ENCODE measurements around the gene CCNG1.
"Not testable (repeated sequence)": the region's sequence is repeated elsewhere in the genome, so short reads cannot be mapped to it uniquely, and the experiment has no call there.

Gene CCNG1

DNA sequence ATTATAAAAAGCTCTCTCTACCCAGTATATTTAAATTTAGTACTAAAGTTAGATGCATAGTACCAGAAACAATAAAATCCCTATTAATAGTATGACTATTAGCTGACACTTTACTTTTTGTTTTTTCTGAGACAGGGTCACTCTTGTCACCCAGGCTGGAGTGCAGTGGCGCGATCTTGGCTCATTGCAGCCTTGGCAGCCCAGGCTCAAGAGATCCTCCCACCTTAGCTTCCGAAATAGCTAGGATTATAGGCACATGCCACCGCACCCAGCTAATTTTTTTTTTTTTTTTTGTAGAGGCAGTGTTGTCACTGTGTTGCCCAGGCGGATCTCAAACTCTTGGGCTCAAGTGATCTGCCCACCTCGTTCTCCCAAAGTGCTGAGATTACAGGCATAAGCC is 8.0 kb downstream of the CCNG1 start:
- DNase-seq = no peak

DNA sequence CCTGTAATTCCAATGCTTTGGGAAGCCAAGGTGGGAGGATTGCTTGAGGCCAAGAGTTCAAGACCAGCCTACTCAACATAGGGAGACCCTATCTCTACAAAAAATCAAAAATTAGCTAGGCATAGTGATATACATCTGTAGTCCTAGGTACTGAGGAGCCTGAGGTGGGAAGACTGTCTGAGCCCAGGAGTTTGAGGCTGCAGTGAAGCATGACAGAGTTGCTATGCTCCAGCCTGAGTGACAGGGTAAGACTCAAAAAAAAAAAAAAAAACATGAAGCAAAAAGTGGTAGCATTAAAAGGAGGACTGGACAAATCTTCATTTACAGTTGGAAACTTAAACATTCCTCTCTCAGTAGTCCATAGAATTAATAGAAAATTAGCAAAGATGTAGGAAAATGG is 9.8 kb downstream of the CCNG1 start:
- DNase-seq = no peak

DNA sequence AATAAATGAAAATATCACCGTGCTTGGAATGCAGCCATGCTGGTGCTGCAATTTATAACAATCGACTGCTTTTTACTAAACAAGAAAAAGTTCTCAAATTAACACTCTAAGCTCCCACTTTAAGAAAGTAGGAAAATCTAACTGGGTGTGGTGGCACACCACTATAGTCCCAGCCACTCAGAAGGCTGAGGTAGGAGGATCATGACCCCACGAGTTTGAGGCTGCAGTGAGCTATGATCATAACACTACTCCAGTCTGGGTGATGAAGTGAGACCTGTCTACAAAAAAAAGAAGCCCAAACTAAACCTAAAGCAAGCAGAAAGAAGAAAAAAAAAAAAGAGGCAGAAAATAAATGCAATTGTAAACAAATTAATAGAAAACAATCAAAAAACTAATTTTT is 10.5 kb downstream of the CCNG1 start:
- no peak for DNase-seq

DNA sequence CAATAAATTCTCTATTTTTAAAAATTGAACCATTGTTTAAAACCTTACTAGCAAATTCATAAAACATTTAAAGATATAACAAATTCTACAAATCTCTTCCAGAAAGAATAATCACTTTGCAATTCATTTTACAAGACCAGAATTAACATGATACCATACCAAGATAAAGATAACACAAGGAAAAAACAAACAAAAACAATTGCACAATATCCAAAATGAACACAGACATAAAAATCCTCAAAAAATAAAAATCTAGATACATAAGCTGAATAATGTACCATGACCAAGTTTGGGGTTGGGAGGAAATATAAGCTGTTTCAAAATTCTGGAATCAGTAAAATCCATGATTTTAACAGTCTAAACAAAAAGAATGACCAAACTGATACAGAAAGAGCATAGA is 11.1 kb downstream of the CCNG1 start:
- DNase-seq = no peak

DNA sequence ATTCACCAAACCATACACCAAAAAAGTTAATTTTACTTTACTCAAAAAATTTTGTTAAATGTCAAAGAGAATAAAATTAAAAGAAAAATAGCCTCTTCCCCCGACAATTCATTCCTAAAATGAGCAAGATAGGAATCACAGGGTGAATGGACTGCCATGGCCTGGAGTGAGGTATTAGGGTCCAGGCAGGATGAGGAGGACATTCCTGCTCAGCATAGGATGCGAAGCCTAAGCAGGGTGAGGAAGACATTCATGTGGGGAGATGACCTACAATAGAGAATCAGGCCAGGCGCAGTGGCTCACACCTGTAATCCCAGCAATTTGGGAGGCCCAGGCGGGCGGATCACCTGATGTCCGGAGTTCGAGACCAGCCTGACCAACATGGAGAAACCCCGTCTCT is 14.1 kb downstream of the CCNG1 start:
- DNase-seq = no peak

DNA sequence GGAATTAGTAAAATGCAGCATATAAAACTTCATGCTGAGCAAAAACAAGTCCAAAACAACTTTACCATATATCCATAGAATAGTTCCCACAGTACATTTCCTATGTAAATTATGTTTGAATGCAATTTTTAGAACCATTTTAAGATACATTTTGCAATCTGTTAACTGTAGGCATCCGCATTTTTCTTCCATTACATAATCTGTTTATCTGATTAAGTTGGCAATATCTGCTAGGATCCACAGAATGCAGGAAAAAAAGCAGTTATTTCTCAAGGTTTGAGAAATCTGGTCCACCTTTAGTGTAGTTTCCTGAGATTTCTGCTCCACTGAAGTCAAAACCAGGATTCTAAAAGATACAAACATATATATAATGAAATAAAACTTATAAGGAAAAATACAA is 16.3 kb downstream of the CCNG1 start:
- no peak for DNase-seq

DNA sequence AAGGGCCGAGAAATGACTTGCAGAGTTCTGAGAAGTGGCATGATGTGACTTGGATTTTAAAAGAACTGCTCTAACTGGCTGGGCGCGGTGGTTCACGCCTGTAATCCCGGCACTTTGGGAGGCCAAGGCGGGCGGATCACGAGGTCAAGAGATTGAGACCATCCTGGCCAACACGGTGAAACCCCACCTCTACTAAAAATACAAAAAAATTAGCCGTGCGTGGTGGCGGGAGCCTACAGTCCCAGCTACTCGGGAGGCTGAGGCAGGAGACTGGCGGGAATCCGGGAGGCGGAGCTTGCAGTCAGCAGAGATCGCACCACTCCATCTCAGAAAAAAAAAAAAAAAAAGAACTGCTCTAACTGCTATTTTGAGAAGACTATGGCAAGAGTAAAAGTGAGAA is 18.0 kb downstream of the CCNG1 start:
- not testable (repeated sequence) for DNase-seq

DNA sequence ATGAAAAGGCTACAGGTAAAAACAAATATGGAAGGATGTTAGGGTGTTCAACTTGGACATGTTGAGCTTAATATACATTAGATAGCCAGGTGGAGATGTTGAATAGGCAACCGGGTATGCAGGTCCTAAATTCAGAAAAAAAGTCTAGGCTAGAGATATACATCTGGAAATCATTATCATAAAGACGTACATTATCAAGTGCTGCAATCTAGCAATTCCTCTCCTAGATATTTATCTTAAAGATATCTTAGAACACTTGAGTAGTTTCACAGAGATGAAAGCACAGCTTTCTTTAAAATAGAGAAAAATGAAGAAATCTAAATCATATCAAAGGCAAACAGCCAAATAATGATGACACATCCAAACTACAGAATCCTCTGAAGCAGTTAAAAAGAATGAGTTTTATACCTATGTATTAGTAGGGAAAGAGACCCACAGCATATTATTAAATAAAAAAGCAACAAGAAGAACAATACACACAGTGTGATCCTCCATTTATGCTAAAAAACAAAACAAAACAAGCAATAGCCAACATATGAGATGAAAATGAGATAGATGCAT is 18.7 kb downstream of the CCNG1 start:
- DNase-seq = no peak

DNA sequence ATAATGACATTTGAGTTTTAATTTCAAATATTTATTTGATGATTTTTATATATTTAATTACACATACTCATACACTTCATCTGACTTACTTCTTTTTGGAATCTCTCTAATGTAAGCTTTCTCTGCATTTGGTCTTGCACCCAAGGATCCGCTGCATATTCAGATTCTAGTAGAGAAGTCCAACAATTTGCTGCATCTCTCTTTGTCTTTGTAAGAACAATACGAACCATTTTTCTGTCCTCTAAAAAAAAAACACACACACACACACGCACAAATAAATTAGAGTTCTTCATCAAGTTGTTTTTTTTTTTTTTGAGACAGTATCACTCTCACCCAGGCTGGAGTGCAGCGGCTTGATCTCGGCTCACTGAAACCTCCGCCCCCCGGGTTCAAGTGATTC is 19.4 kb downstream of the CCNG1 start:
- DNase-seq = no peak

DNA sequence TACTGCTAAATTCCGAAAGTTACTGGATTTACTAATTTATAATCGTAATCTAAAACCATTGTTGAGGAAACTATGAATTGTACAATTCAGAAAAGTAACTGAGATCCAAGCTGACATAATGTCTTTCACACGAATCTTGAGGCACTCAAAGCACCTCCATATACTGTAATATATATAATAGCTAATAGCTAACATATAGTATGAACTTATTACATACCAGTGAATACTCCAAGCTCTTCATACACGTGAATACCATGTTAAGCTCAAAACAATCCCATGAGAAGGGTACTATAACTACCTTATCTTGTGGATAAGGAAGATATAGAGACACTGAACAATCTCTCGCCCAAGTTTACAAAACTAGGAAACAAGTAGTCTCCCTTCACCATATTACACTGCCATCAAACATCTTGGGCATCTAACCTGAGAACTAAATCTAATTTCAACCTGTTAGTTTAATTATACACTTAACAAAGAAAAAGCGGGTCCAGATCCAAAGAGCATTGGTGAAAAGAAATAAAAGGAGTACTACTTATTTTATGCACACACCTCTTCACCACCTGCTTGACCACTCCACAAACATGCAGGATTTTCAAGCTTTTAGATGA is 21.5 kb downstream of the CCNG1 start:
- DNase-seq = no peak

DNA sequence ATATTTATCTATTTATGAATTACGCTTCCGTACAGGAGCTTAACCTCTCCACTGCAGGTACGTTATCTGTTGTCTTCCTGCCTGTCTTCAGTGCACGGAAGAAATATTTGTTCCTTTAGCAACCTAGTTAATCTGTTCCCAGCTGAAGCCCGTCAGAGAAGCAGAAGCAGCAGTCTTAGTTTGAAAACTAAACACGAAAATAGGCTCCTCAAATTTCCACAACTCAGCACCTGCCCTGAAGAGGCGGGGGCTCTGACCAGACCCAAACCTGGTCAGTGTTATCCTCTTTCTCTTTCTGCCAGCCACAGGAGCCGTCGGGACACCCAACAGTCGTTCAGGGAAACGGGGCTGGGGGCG is 22.0 kb downstream of the CCNG1 start:
- DNase-seq = no peak

DNA sequence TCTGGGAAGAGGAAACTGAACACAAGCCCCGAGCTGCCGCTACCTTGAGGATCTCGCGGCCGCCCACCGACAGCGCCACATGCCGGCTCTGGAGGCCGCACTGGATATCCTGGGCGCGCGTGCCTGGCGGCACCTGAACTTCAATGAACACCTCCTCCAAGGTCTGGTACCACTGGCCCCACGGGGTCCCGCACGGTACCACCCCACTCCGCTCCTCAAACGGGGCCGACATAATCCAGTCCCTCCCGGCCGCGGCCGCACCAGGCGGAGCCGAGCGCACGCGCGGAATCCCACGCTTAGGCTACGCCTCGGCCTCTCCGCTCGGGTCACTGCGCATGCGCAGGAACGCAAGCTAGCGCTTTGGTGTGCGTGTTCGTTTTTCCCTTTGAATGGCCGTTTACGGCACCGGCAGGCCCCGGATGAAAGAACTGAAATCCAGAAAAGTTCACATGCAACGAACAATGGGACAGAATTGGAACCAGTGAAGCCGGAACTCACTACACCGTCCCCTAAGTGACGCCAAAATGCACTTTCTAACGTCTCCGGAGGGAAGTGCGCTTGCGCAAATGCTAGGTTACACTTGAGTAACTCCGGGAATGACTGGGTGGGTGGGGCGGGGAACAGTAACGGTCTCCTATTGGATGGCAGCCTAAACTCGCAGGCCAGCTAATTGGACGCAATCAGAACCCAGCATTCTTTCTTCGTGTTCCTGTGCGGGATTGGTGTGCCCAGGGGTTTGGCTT is 22.6 kb downstream of the CCNG1 start, which contains the start of gene NUDCD2:
NUDCD2 (minus strand) TSS at position 284 of the 743 bp plus-strand sequence; CDS start at position 232, 52 bp downstream.
- DNase-seq = peak; percentile 98

DNA sequence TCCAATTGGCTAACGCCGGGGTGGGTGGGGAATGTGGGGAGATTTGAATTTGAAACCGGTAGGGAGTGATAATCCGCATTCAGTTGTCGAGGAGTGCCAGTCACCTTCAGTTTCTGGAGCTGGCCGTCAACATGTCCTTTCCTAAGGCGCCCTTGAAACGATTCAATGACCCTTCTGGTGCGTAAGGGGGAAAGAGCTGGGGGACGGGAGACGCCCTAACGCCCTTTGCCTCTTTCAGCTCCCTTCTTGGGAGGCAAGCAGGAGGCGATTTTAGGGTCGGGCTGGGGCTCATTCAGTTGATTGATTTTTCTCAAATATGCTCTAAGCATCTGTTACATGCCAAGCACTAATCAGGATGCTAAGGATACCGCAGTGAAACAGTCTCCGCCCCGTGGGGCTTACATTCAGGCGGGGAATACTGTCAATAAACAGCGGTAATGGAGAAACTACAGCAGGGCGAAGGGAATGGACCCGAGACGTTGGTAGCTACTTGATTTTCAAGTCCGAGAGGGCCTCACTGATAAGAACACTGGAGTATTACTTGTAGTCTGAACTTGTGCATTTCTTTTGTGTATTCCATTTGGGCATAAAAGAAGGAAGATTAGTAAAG is 23.3 kb downstream of the CCNG1 start, which contains the start of gene HMMR:
HMMR (plus strand) TSS at position 71 of the 610 bp plus-strand sequence; CDS start at position 132, 61 bp downstream.
- DNase-seq = no peak

DNA sequence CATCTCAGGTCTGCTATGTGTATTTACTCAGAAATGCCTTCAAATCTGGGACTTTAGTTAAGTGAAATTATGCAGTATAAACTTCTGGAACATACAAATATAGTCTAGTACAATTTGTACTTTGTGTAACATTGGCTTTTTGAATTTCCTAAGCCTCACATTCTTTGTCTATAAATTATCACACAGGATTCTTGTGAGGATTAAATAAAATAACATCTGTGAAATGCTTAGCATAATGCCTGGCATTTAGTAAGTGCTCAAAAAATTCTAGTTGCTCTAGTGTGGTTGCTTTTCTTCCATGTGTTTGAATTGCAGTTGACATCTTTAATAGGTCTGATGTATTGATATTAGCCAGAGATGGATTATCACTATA is 25.7 kb downstream of the CCNG1 start:
- no peak for DNase-seq

DNA sequence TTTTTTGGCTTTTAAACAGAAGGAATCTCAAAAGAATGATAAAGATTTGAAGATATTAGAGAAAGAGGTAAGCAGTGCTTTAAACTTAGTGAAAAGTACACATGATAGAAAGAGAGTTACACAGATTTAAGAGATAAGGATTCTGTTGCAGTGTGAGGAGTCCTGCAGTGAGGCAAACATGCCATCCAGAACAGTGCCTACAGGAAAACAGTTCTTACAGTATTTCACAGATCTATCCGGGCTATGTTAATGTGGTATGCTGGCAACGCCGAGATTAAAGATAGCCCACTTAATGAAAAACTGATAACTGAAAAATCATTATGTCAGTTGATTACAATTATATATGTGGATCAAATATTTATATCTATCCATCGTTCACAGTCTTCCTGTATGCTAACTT is 30.3 kb downstream of the CCNG1 start:
- DNase-seq = no peak

DNA sequence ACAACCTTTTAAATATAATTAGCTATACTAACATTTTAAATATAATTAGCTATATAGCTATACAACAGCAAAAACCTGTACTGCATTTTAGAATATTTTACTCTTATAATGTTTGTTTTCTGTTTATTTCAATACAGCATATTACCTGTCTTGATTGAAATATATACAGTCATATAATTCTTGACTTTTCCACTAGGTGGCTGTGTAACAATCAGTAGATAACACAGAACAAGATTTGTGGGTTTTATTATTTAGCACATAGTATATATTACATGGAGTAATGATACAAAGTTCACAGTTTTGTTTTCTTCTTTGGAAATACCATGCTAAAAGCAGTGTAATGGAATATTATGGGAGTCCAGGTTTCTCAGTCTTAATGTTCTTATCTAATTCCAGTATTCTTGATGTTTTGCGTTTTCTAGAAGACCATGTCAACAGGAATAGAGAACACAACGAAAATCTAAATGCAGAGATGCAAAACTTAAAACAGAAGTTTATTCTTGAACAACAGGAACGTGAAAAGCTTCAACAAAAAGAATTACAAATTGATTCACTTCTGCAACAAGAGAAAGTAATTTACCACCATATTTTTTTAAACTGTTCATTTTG is 36.3 kb downstream of the CCNG1 start:
- no peak for DNase-seq

DNA sequence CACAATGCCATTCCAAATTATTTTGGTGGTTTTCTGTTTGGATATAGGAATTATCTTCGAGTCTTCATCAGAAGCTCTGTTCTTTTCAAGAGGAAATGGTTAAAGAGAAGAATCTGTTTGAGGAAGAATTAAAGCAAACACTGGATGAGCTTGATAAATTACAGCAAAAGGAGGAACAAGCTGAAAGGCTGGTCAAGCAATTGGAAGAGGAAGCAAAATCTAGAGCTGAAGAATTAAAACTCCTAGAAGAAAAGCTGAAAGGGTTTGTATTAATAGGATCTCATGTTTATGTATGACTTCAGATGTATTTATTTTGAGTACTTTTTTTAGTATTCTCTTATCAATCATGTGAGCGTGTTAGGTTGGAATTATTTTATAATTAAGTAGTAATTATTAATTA is 38.0 kb downstream of the CCNG1 start:
- no peak for DNase-seq

DNA sequence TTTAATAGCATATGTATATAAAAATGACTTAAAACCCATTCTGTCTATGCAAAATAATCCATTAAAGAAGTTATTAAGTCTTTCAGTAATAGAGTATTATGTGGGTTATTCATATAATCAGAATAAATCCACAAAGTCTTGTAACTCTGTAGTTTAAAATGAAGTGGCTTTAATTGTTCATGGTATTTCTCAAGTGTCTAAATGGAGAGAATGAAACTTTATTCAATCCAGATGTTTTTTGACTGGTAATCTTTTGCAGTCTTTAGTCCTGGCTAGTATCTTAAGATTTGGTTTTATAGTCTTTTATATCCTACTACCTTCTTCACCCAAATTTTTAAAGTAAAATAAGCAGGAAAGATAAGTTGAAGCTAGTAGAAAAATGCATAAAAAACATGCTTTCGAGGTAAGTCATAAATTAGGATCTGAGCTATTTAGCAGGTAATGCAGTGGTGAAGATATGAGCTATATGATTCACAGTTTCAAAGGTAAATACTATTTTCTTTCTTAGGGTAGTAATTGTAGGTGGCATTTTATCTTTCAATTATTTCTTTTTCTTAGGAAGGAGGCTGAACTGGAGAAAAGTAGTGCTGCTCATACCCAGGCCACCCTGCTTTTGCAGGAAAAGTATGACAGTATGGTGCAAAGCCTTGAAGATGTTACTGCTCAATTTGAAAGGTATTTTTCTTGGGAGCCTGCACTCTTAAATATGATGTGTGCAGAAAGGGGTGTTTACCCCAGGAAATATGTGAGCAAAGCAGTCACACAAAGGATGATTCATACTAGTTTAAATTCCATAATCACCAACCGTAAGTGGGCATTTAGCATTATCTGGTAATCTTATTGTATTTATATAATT is 41.0 kb downstream of the CCNG1 start:
- DNase-seq = no peak

DNA sequence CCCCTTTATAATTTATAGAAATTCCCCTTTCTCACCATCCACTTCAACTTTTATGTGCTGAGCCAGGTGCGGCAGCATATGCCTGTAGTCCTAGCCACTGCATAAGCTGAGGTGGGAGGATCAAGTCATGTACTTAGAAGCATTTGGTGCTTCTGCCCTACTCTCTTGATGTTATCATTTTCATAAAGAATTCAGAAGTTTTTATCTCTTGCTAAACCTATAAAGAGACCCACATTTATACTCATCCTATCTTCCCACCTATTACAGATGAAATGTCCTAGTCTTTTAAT is 41.5 kb downstream of the CCNG1 start:
- no peak for DNase-seq

DNA sequence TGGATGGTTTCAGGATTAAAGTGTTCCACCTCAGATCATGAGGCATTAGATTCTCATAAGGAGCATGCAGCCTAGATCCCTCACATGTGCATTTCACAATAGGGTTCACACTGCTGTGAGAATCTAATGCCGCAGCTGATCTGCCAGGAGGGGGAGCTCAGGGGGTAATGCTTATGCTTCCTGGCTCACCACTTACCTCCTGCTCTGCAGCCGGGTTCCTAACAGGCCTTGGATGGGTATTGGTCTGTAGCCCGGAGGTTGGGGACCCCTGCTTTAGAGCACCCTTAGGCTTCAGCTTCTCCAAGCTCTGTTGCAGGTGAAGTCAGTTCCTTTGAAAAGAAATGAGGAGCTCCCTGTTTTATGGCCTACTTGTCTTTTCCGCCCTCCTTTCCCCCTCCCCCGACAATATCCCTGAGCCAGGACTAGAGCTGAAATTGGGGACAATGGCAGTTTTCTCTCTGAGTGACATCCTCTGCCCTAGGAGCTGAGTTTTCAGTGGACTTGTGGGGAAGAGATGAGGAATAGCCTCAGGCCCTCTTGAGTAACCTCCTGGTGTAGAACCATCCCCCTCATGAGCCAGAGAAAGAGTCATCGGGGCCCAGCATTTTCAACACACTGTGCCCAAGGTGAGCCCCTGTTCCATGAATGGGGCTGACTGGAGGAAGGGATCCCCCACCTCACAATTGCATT is 51.8 kb downstream of the CCNG1 start:
- no peak for DNase-seq

DNA sequence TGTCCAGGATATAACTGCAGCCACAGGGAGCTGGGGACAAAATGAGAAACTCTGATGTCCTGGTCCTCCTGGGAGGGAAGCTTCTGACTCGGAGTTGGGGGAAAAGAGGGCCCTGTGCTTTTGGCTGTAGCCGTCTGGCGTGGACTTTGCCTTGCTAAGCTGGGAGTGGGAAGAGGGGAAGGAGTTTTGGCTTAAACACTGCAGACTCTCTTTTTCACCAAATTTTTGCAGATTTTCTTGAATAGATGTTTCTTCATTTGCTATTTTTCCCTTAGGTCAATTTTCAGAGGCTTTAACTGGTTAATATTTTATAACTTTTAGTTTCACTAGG is 52.3 kb downstream of the CCNG1 start:
- DNase-seq = no peak

Measured in NCI-H446 treated with DMSO at 0.1 percent for 48 hours (cell line).